Stromal cell of bone marrow (primary cell): Measurements from ENCODE around the gene PRMT3.
"Not testable (repeated sequence)": the region's sequence is repeated elsewhere in the genome, so short reads cannot be mapped to it uniquely, and the experiment has no call there.

Experiments used
- DNase-seq: peaks from one replicate; pipeline ENCODE4 v3.0.0-alpha.2; 2012; ENCODE audit warnings: low read depth

PRMT3 gene

DNA sequence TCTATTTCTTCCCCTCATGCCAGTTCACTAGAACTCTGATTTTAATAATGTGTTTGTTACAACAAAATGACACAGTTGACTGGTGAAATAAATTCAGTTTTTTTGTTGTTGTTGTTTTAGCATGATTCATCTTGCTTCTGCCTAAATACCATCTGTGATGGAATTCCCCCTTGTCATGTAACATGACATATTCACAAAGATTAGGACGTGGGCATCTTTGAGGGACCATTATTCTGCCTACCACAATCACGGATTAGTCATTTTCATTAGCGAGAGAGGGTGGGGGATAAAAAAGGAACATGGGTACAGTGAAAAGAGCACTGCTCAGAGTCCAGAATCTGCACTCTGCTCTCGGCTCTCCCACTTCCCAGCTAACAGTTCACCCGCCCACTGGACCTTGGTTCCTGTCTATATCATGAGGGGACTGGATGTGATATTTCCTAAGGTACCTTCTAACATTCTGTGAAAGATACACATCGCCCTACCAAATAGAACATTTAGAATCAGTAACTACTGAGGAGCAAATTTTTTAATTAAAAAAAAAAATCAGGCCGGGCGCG is 12.7 kb upstream of the PRMT3 start:
- no peak for DNase-seq

DNA sequence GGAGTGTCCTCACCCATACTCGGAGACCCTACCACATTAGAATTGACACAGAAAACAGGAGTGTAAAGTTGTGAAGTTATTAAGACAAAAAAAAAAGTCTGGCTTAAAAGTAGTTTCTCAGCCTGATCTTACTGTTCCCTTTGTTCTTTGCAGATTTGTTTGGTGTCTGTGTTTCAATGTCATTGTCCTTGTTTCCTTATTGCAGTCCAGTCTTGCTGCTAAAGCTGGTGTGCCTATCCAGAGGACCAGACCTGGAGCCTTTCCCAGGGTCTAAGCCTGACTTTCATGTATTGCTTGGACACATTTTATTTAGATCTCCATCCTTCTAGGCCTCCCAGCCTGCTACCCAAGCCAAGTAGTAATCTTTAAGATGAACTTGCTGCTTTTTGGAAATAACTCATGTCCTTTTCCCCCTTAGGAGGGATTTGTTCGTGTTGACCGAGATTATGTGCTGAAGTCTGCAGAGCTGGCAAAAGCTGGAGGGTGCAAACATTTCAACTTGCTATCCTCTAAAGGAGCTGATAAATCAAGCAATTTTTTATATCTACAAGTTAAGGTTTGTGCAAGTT is 11.3 kb upstream of the PRMT3 start:
- no peak for DNase-seq

DNA sequence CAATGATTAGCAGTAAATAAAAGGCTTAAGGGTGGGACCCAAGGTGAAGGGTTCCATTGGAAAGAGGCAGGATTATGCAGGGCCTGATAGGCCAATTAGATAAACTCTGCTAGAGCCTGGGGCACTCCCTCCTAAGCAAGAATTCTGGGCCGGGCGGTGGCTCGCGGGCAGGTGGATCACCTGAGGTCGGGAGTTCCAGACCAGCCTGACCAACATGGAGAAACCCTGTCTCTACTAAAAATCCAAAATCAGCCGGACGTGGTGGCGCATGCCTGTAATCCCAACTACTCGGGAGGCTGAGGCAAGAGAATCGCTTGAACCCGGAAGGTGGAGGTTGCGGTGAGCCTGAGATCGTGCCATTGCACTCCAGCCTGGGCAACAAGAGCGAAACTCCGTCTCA is 1.5 kb upstream of the PRMT3 start:
- DNase-seq = not testable (repeated sequence)

DNA sequence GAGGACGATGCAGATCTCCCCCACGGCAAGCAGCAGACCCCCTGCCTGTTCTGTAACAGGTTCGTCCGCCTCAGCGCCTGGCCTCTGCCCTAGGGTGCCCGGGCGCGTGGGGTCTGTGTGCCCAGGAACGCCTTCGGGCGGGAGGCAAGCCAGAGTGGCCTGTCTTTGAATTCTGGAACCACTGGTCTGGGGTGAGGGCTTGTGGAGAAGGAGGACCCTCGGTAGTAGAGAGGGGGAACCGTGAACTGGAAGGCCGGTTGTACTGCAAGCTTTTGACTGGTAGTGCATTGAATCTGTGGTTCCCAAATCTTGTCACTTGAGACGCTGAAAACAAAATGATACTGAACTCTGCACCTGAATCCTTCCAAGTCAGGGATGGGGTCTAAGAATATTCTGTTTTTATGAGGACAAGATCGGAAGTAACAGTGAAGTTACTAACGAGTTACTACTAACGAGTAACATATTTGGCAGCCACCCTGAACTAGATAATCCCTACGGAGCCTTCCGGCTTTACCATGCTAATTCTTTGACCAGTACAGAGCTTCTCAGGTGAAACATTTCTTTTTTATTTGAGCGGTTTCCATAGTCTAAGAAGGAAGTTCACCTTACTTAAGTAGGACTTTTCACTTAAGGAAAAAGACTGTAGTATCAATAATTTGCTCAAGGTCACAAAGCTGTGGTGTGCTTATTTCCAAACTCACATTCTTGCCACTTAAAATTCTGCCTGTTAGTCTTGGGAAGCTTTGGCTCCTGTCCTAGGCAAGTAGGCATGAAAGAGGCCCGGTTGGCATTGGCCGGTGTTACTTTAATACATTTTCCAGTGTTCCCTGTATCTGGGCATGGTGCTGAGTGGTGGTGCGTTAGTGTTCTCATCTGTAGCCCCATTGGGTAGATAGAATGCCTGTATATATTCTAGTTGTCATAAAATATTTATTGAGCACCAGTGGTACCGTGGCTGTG is 860 bp downstream of the PRMT3 start:
- DNase-seq = no peak

DNA sequence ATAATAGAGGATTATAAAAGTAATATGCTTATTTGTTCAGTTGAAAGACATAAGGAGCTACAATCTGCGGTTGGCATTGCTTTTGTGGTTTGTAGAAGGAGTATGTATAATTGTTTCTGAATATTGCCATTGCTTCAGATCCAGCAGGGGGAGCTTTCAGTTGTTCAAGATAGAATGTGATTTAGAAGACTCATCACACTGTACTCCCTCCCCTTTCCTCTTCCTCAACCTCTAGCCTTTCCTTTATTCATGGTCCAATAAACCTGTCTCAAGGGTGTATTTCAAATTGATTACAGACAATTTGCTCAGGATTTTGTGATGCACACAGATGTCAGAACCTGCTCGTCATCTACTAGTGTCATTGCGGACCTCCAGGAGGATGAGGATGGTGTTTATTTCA is 9.8 kb downstream of the PRMT3 start:
- peak; percentile 25 for DNase-seq

DNA sequence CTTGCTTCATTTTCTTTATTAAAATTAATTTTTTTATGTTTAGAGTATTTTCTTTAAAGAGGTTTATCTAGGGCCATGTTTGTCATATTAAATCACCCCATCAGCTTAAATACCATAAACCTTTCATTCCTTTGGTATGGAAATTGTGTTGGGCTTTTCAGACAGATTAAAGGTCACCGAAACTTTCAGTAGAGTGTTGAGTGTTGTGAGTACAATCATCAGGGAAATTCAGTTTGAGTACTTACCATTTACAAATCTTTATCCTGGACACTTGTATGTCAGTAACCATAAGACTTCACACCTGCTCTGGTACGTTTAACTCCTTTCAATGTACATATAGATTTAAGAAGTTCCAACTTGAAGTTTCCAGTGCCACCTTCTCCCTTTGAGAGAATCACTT is 12.0 kb downstream of the PRMT3 start:
- no peak for DNase-seq

DNA sequence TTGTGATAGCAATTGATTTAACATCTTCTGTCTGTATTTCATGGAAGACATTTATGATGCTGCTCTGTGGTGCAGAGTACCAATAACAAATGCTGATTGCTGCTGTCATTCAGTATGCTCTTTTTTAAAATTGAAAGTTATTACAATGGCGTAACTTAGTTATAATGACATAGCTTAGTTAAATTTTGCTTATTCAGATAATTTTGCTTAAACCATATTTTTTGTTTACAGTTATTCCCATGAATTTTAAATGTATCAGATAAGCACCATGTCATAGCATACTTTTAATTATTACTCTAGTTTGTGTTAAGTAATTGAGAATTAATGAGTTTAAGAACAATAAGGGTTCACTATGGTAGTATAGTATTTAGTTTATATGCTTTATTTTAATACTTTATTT is 15.5 kb downstream of the PRMT3 start:
- DNase-seq = no peak

DNA sequence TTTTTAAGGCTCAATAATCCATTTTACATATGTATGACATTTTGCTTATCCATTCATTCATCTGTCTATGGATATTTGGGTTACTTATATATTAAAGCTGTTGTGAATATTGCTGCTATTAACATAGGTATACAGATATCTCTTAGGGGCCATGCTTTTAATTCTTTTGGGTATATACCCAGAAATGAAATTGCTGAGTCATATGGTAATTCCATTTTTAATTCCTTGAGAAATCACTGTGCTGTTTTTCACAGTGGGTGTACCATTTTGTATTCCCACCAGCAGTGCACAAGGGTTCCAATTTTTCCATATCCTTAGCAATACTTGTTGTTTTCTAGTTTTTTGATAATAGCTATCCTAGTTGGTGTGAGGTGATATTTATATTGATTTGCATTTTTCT is 19.0 kb downstream of the PRMT3 start:
- no peak for DNase-seq

DNA sequence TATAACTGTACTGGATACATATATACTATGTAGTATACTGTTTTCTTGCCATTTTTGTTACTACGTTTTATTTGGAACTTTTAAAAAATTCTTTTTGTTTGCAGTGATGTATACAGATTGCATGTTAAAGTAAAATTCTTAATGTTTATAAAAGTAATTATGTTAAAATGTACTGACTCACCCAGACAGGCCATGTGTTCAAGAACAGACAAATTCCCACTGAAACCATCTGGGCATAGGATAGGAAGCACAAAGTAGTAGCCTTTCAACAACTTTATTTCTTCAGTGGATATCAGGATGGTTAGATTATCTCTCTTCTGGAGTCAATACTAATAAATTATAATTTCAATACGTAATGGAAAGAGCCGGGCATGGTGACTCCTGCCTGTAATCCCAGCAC is 19.8 kb downstream of the PRMT3 start:
- no peak for DNase-seq

DNA sequence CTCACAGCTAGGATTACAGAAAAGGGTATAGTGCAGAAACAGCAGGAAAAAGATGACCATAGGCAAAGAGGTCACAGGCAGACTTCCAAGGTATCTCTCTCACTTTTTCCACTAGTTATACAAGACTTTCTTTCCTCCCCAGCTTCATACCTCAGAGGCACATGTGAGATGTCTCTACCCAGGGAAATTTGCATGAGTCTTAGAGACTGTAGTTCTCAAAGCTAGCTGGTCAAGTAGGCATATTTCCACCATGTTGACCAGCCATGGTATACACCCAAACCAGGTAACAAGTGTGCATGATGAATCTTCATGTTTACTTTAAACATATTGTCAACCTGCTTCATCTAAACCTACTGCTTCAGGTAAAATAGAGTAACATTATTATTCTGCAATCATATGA is 27.9 kb downstream of the PRMT3 start:
- no peak for DNase-seq

DNA sequence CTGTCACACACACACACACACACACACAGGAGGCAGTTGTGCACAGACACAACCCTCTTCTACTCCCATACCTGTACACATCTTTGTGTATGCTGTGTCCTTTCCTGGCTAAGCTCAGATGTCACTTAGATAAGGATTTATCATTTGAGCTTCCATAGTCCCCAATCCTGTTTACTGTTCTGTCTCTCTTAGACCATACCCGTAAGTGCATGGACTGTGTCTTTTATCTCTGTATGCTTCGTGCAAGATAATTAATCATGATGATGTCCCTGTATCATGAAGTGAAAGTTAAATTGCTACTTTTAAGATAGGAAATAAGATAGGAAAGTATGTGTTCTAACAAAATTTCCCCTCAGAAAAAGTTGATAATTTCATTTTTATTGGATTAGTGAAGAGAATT is 30.3 kb downstream of the PRMT3 start:
- DNase-seq = no peak

DNA sequence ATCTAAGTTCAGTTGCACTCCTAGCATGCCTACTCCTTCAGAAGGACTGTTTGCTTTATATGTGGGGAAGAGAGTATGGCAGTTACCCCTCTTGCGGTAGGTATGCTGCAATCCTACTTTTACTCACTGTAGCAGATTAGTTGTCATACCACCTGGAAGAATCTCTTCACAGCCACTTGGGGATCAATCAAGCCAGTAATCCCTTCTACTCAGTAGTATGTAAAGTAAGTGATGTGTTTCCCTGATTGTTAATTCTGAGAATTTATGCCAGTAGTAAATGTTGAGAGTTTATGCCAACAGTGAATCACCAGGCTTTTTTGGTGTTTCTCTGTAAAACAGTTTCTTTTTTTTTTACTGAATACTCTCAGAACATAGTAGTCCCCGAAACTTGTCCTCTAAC is 34.4 kb downstream of the PRMT3 start:
- no peak for DNase-seq

DNA sequence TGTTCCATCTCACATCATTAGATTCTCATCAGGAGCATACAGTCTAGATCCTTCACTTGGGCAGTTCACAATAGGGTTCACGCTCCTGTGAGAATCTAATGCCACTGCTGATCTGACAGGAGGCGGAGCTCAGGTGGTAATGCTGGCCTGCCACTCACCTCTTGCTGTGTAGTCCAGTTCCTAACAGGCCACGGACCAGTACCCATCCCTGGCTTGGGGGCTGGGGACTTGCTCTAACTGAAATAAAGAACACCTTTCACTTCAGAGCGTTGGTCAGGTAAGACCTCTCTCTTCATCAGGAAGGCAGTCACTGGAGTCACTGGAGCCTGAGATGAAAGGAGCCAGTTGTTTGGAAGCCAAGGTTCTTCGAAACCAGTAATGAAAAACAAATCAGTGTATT is 41.7 kb downstream of the PRMT3 start:
- no peak for DNase-seq

DNA sequence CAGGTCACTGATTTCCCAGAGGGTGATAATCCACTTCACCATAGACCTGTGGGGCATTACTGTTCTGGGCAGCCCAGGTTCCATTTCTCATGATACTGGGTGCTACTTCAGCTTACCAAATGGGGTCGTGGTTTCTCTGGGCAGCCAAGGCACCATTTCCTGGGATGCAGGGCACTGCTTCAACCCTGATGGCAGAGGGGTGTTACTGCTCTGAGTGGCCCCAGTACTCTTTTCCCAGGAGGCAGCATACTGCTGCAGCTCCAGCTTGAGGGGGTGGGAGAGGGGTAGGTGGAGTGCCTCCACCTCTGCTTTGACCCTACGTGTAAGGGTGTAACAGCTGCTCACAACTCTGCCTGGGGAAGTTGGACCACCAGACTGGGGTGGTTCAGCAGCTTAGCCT is 51.1 kb downstream of the PRMT3 start:
- no peak for DNase-seq

DNA sequence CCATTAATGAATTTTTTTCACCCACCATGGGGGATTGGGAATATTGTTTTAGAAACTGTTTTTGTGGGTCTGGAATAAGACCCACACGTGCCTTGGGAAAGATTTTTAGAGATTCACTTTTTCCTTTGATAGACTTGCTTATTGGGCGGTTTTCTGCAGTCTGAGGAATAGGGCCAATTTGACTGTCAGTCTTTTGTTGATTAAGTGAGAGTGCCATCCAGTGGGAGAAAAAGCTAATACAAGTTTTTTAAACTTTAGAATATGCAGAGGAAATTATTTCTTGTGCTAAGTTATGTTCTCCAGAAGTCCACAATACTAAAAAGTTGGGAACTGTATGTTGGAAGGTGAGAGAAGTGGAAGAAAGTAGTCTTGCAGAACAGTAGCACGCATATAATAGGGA is 56.1 kb downstream of the PRMT3 start:
- peak; percentile 18 for DNase-seq

DNA sequence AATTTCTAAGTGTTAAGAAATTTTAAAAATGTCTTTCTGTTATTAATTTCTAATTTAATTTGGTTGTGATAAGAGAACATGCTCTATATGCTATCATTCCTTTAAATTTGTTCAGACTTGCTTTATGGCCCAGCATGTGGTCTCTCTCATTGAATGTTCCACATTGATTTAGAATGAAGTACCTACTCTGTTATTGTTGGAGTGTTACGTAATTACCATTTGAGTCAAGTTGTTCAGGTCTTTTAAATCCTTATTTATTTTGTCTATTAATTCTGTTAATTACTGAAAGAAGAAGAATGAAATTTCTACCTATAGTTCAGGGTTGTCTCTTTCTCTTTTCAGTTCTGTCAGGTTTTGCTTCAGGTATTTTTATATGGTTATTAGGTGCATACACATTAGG is 57.0 kb downstream of the PRMT3 start:
- DNase-seq = no peak

DNA sequence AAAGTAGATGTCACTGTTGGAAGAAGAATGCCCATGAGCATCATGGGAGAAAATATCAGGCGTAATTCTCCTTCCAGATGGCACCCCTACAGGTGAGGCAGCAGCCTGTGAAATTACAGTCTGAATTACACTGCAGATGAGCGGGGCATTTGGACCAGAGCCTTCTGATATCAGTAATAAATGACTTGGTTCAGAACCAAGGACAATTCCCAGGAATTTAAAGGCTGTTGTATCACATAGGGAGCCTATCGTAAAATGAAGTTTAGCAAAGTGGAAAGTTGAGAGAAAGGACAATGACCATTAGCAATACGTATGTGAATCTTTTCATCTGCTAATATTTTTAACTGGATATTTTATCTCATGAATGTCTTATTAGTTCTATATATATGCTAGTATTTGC is 61.3 kb downstream of the PRMT3 start:
- DNase-seq = no peak

DNA sequence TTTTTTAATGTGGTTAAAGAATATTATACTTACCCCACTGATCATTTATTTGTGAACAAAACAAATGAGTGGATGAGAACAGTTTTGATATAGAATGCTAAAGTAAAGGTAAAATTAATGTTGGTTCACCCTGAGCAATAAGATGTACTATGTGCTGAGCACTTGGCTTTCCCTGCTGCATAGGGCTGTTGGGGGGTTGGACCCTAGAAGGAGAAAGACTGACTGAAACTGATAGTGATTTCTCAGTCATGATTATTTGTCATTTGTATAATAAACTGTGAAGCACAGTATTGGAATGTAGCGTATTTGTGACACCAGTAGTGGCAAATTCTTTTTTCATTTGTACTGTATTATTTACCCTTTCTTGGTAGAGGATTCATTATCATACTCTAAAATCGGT is 63.3 kb downstream of the PRMT3 start:
- no peak for DNase-seq

DNA sequence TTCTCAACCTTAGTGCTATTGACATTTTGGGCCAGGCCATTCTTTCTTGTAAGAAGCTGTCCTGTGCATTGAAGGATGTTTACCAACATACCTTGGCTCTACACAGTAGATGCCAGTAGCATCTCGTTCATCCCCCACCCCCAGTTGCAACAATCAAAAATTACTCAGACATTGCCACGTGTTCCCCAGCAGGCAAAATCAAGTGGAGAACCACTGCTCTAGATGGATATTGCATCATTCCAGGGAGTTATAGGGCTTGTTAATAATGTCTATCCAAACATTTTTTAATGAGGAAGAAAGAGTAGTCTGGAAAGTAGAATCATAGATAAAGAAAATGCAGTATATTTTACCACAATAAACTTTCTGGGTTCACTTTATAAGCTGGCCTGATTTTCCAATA is 64.1 kb downstream of the PRMT3 start:
- no peak for DNase-seq

DNA sequence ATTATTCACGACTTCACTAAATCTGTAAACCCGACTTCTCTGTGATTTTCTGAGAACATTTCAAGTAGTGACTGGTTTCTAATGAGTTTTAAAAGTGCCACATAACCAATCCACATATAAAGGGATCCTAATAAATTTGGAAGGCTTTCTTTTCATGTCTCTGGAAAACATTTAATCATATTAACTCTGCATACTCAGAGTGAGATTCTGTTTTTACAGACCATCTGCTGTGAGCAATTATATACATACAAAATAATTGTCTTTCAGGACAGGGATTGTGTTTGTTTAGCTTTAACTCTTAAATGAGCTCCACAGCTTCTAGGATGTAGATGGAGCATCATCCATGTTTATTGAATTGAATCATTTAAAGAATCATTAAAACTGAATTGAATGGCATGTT is 65.1 kb downstream of the PRMT3 start:
- no peak for DNase-seq

DNA sequence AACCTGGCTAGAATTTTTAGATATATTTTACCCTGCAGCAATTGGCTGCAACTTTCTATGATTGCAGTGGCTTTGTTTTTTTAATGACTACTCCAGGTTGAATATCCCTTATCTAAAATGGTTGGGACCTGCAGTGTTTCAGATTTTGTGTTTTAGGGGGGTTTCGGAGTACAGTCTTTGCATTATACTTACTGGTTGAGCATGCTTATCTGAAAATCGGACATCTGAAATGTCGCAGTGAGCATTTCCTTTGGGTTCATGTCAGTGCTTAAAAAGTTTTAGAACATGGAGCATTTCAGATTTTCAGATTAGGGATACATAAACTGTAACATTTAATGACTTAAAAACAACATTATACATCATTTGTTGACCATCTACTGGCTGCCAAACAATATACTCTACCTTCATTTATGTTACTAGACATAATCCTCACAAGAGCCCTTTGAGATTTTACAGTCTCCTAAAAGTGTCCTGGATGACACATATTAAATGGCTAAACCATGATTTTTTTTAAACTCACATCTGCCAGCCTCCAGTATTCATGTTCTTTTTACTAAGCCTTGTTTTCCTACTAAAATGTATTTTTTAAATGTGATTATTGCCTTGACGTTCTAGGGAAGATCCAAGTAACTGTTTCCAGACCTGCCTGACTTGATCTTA is 66.3 kb downstream of the PRMT3 start:
- DNase-seq = no peak

DNA sequence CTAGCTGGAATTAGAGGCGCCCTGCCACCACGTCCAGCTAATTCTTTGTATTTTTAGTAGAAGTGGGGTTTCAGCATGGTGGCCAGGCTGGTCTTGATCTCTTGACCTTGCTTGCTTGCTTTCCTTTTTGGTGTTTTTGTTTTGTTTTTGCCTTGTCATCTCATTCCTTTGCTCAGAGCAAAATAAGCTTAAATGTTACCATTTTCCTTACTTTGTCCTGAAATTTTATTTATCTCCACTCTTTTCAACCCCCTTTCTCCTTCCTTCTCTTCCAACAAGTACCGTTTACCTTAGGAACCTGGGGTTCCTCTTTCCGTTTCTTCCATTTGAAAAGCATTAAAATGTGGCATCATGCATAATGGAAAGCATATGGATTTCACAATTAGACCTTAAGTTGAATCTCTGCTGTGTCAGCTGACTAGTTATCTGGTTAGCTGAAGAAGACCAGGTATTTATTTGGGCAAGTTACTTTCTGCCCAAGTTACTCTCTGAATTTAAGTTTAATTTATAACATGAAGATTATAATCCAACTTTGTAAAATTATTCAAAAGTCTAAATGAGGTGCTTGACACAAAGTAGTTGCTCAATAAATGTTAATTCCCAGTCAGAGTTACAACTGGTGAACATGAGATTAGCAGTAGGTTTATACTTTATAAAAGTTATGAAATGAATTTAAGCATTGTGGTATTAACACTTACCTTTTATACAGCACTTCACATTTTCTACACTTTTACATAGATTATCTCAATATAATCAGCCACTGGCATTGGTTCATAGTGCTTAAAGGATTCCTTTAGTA is 69.7 kb downstream of the PRMT3 start:
- DNase-seq = no peak
